ENCODE results near the gene RNF41.
"Not testable (repeated sequence)": the region's sequence is repeated elsewhere in the genome, so short reads cannot be mapped to it uniquely, and the experiment has no call there.

The RNF41 gene

GRCh38 chr12:56221757-56222530 lies at the start of gene RNF41:
TSS of gene RNF41 (minus strand) at chr12:56221922. CDS start at chr12:56214047, 7,875 bp downstream.
- no peak for FAIRE-seq

- no peak for FAIRE-seq
Observed at GRCh38 chr12:56271031-56271430, 49.3 kb upstream of the RNF41 start.

GRCh38 chr12:56267443-56268071 lies 45.8 kb upstream of the RNF41 start:
- FAIRE-seq = no peak

- FAIRE-seq = no peak
Observed at GRCh38 chr12:56266693-56267442, 45.1 kb upstream of the RNF41 start, which contains the start of gene COQ10A. TSS of gene COQ10A (plus strand) at chr12:56266942. CDS start at chr12:56267119, 177 bp downstream.

GRCh38 chr12:56266068-56266692 lies 44.5 kb upstream of the RNF41 start:
- not testable (repeated sequence) for FAIRE-seq

- not testable (repeated sequence) for FAIRE-seq
Observed at GRCh38 chr12:56262955-56263354, 41.2 kb upstream of the RNF41 start.

GRCh38 chr12:56261503-56262232 lies 39.9 kb upstream of the RNF41 start:
- no peak for FAIRE-seq

- FAIRE-seq = no peak
Observed at GRCh38 chr12:56260921-56261320, 39.2 kb upstream of the RNF41 start.

GRCh38 chr12:56260380-56260779 lies 38.7 kb upstream of the RNF41 start:
- no peak for FAIRE-seq

GRCh38 chr12:56258820-56259183 lies 37.1 kb upstream of the RNF41 start:
- no peak for FAIRE-seq

GRCh38 chr12:56258068-56258819 lies 36.5 kb upstream of the RNF41 start, which contains the start of gene ANKRD52:
TSS of gene ANKRD52 (minus strand) at chr12:56258384. CDS start at chr12:56258269, 115 bp downstream.
- FAIRE-seq = no peak

GRCh38 chr12:56257491-56258067 lies 35.9 kb upstream of the RNF41 start:
- FAIRE-seq = no peak

GRCh38 chr12:56257071-56257470 lies 35.3 kb upstream of the RNF41 start:
- no peak for FAIRE-seq

GRCh38 chr12:56256326-56256960 lies 34.7 kb upstream of the RNF41 start:
- FAIRE-seq = no peak

GRCh38 chr12:56255671-56256070 lies 33.9 kb upstream of the RNF41 start:
- no peak for FAIRE-seq

GRCh38 chr12:56253091-56253490 lies 31.4 kb upstream of the RNF41 start:
- FAIRE-seq = no peak

GRCh38 chr12:56252649-56253048 lies 30.9 kb upstream of the RNF41 start:
- no peak for FAIRE-seq

GRCh38 chr12:56248711-56249110 lies 27.0 kb upstream of the RNF41 start:
- no peak for FAIRE-seq

- FAIRE-seq = no peak
Observed at GRCh38 chr12:56247923-56248322, 26.2 kb upstream of the RNF41 start.

- no peak for FAIRE-seq
Observed at GRCh38 chr12:56244494-56244893, 22.8 kb upstream of the RNF41 start.
